Right cardiac atrium (tissue), 5 donors: ENCODE measurements around the gene MERTK. TPM values are rescaled to one million over a fixed set of nuclear protein-coding genes. Genes with fewer than 3 reads are reported as not detected.

Source experiments
- ATAC-seq, 2 donors: fragments of 200-7000 bp; cut with Tn5 transposase; one replicate each; pipeline versions ENCODE4 v1.8.0 to v1.9.1; 2020; ENCODE audit warnings: moderate library complexity in 2 of 2, mild to moderate bottlenecking in 1 of 2
- DNase-seq, 3 donors: peaks; one replicate each; pipeline ENCODE4 v3.0.0-alpha.2; 2020
- H3K27ac ChIP-seq: one replicate; pipeline ENCODE4 v1.5.1; 2013; ENCODE audit warnings: mild to moderate bottlenecking, low read length, control low read depth, moderate library complexity
- H3K27me3 ChIP-seq: one replicate; pipeline ENCODE4 v1.6.1; 2013; ENCODE audit not compliant: control insufficient read depth, insufficient read depth
- H3K4me1 ChIP-seq: one replicate; pipeline ENCODE4 v1.6.1; 2013; ENCODE audit warnings: low read length; ENCODE audit not compliant: control insufficient read depth, insufficient read depth
- H3K4me3 ChIP-seq: one replicate; pipeline ENCODE4 v1.5.1; 2013; ENCODE audit warnings: low read length, control low read depth
- H3K9me3 ChIP-seq: one replicate; pipeline ENCODE4 v1.6.1; 2013; ENCODE audit warnings: low read length; ENCODE audit not compliant: control insufficient read depth
- WGBS: extraction: QIAGEN DNeasy Blood & Tissue Kit; methylation state at CpG from one replicate; pipeline ENCODE4 v1.1.7; 2013; 5-methylcytosine and 5-hydroxymethylcytosine counted together
- intact Hi-C, 4 donors: fragments of 100-400 bp; cut with DNase I; formaldehyde crosslinking; loops; one replicate each; pipeline versions ENCODE4 v1.11.0 to v1.14.0; 2022 to 2023
- polyA plus RNA-seq: library from polyadenylated mRNA; stranded (reverse); fragments of 200-250 nt; gene quantifications from one replicate; pipeline ENCODE4 v1.2.3, GENCODE V29; 2013
- total RNA-seq, 4 donors: library from RNA; stranded (reverse); fragmentation: NEBNext Ultra II Directional; extraction: Animal tissue kit (Norgen Biotek cat#: 25700); gene quantifications; one replicate each; pipeline ENCODE4 v1.2.1, GENCODE V29; 2021
- donor health status: healthy with polysubstance abuse.
- donor health status: DM: no; HTN: yes; CAD: no.
- donor health status: DM: no; HTN: no; CAD: no.
- donor health status: DM: no; HTN: yes; CAD: no; lungs with severe emphysema.
- donor health status: DM: yes; HTN: yes; CAD: no.

MERTK gene
- total and polyA plus RNA-seq, 5 donors: 3.8 to 11.4 (median 9.1) TPM

- intact Hi-C loops: loop anchor here (1.0 to 5.0 kb wide), 3 partner anchors 150 to 160 kb away; partner anchors contain the start of gene MERTK (in 1 of the 4)
Observed at GRCh38 chr2:112047537-112048235, 149.3 kb downstream of the MERTK start.

GRCh38 chr2:112048236-112048592 is 149.8 kb downstream of the MERTK start:
- Histone ChIP-seq H3K27me3 (no peaks in the 10 kb centered on the region), H3K9me3 (no peaks in the 10 kb centered on the region), H3K4me1 (no peaks in the 10 kb centered on the region), H3K4me3 (no peak overlapping the region), H3K27ac (no peak overlapping the region)
- DNase-seq (no peak), ATAC-seq (peak in 1 of 2 donors; percentile 7)
- 52% methylated on average over 4 of the region's 4 CpGs for WGBS
- intact Hi-C loops: loop anchor here (1.0 to 5.0 kb wide), 3 partner anchors 151 to 161 kb away; partner anchors contain the start of gene MERTK (in 1 of the 4)

More at GRCh38 chr2:112047537-112048235, 149.3 kb downstream of the MERTK start:
- peak in 1 of 3 donors; percentile 21 for DNase-seq
- Histone ChIP-seq H3K27ac (peak overlapping the region; percentile 33), H3K27me3 (no peaks in the 10 kb centered on the region), H3K4me3 (no peak overlapping the region), H3K9me3 (no peaks in the 10 kb centered on the region), H3K4me1 (no peaks in the 10 kb centered on the region)
- peak; percentile 84 to 86 for ATAC-seq
- WGBS: 48% methylated on average over 7 of the region's 7 CpGs

DNA sequence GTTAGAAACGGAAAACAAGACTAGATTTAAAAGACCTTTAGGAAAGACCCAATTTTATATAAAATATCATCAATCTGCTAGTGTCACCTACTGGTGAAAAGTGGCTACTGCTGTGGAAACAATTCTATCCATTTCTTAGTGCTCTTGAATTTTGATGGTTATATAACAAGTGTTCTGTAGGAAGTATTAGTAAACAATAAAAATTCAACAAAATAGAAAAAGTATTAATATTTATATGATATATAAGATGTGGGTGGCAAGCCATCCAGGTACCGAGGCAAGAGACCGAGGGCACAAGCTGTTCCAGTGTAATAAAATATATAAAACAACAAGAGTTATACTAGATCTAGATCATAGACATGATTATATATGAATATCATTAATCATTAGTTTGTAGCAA is 150.5 kb downstream of the MERTK start:
- no peaks in the 10 kb centered on the region for H3K9me3 ChIP-seq
- H3K27me3 ChIP-seq: no peaks in the 10 kb centered on the region
- no peak overlapping the region for H3K27ac ChIP-seq
- H3K4me1 ChIP-seq: no peaks in the 10 kb centered on the region
- peak; percentile 66 to 72 for ATAC-seq
- no peak for DNase-seq
- H3K4me3 ChIP-seq: no peak overlapping the region
- WGBS: 31% methylated on average over 3 of the region's 3 CpGs
- intact Hi-C loops: loop anchor here (1.0 to 5.0 kb wide), 3 partner anchors 152 to 162 kb away; partner anchors contain the start of gene MERTK (in 1 of the 4)

DNA sequence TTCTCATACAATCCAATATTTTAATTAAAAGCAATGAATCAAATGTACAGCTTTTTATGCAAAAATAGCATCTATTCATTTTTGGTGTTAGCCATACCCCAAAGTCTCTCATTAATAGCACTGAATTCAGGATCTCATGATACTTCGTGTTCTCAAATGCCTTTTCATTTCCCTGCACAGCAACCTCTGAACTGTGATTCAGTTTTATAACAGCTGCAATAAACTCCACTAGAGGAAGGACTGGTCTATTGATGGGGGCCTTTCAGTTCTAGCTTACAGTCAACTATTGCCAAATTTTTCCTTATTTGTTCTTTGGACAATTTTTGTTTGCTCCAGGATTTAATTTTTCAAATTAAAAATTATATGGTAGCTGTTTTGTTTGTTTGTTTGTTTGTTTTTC is 151.9 kb downstream of the MERTK start:
- DNase-seq: no peak
- no peaks in the 10 kb centered on the region for H3K4me1 ChIP-seq
- 92% methylated on average over 1 of the region's 1 CpG for WGBS
- H3K27ac ChIP-seq: no peak overlapping the region
- intact Hi-C loops: no loop called here
- H3K4me3 ChIP-seq: no peak overlapping the region
- H3K9me3 ChIP-seq: no peaks in the 10 kb centered on the region
- ATAC-seq: no peak
- no peaks in the 10 kb centered on the region for H3K27me3 ChIP-seq

DNA sequence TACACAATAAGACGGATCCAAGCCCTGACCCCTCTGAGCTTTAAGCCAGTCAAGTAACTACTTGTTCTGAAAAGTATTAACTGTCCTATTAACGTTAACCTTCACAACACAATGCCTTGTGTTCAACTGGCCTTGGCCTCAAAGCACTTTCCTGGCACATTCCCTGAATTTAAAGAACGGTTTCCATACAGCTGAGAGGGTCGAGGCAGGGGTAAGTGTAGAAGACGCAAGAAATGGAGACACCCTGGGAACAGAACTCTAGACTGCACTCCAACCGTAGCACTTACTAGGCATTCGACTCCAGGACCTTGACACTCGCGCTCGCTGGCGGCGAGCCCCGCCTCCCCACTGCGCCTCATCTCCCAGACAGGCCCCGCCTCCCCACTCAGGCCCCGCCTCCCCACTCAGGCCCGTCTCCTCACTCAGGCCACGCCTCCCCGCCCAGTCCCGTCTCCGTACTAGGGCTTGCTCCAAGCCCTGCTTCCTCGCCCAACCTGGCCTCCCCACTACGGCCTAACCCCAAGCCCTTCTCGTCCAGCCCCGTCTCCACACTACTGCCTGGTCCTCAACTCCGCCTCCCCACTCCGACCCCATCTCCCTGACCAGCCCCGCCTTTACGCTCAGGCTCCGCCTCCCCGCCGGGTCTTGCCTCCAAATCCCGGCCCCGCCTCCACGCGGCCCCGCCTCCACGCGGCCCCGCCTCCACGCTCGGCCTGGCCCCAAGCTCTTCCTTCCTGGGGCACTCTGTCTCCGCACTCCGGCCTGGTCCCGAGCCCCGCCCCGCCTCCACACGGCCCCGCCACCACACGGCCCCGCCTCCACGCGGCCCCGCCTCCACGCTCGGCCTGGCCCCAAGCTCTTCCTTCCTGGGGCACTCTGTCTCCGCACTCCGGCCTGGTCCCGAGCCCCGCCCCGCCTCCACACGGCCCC is 155.8 kb downstream of the MERTK start:
- WGBS: 2% methylated on average over 62 of the region's 62 CpGs
- Histone ChIP-seq H3K27ac (peak overlapping the region; percentile 83), H3K9me3 (no peaks in the 10 kb centered on the region), H3K4me3 (peak overlapping the region; percentile 39), H3K27me3 (no peaks in the 10 kb centered on the region), H3K4me1 (peaks cover 5% of the 10 kb centered on the region)
- intact Hi-C loops: no loop called here
- ATAC-seq (peak; percentile 77 to 84), DNase-seq (peak; percentile 98 to 100 (median 99))

DNA sequence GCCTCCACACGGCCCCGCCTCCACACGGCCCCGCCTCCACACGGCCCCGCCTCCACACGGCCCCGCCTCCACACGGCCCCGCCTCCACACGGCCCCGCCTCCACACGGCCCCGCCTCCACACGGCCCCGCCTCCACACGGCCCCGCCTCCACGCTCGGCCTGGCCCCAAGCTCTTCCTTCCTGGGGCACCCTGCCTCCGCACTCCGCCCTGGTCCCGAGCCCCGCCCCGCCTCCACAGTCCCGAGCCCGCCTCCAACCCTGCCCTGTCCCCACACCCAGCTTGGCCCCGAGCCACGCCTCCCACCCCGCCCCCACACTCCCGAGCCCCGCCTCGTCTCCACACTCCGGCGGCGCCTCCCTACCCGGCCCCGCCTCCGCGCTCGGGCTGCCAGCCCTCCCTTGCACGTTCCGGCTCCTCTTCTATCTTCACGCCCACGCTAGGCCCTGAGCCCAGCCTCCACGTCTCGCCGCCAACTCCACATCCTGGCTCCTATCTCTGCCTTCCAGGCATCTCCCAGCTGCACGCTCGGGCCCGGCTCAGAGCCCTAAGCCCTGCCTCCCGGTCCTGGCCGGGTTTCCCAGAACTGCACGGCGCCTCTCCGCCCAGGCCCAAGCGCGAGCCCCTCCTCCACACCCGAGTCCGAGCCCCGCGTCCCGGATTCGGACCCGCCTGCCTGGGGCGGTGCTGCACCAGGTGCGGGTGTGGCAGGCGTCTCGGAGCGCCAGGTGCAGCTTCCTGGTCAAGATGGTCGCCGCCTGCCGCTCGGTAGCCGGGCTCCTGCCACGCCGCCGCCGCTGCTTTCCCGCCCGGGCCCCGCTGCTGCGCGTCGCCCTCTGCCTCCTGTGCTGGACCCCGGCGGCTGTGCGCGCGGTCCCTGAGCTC is 156.7 kb downstream of the MERTK start, which contains the start of gene TMEM87B:
Gene TMEM87B, plus strand, starts transcription at position 423 of the 883 bp plus-strand sequence. Its CDS starts 323 bp downstream, at position 746.
- Histone ChIP-seq H3K9me3 (no peaks in the 10 kb centered on the region), H3K27me3 (no peaks in the 10 kb centered on the region), H3K4me3 (peak within 1 kb of the TSS; percentile 60), H3K27ac (peak within 1 kb of the TSS; percentile 83), H3K4me1 (peaks cover 5% of the 10 kb centered on the region)
- intact Hi-C loops: no loop called here
- WGBS: under 1% methylated on average over 82 of the region's 90 CpGs
- DNase-seq (peak; percentile 99 to 100 (median 99)), ATAC-seq (peak; percentile 86 to 90)

DNA sequence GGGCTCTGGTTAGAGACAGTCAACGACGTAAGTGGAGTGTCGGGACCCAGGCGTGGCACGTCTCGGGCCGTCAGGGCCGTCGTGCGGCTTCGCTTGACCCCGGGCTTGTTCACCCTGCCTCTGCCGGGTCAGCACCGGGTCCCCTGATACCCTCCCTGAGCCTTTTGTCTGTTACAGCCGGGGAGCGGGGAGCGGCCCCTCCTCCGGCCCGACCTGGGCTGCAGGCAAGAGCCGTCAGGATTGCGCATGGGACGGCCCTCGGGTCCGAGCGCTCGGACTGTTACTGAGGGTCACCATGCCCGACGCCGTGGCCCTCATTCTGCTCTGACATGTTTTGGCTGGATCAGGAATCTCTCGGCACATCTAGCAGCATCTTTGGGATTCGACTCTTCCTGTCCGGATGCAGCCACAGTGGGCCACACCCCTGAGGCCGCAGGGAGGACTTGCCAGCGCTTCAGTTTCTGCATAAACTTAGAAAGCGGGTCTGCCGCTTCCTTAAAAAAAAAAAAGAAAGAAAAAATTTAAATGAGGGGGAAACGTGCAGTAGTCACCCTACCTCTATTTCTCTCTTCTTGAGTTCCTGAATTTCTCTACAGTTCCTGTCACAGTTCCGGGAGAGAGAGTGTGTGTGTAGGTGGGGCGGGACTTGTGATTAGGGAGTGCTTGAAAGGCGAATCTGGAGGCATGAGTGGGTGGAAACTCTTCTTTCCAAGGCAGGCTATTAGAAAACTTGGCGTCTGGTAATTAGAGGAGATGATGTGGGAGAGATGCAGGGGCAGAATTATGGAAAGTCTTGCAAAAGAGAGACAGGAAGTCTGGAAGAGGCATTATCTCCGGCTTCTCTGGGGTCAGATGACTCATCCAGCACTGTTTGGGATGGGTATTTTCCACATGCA is 157.6 kb downstream of the MERTK start:
- peak overlapping the region; percentile 79 for H3K27ac ChIP-seq
- peak; percentile 74 to 88 (median 87) for DNase-seq
- H3K4me3 ChIP-seq: peak overlapping the region; percentile 60
- WGBS: under 1% methylated on average over 42 of the region's 42 CpGs
- intact Hi-C loops: no loop called here
- no peaks in the 10 kb centered on the region for H3K9me3 ChIP-seq
- peaks cover 5% of the 10 kb centered on the region for H3K4me1 ChIP-seq
- peak; percentile 14 to 45 for ATAC-seq
- no peaks in the 10 kb centered on the region for H3K27me3 ChIP-seq

- WGBS: 21% methylated on average over 3 of the region's 3 CpGs
- H3K4me1 ChIP-seq: peaks cover 5% of the 10 kb centered on the region
- no peaks in the 10 kb centered on the region for H3K27me3 ChIP-seq
- peak overlapping the region; percentile 60 for H3K4me3 ChIP-seq
- intact Hi-C loops: no loop called here
- ATAC-seq (no peak), DNase-seq (no peak)
- H3K27ac ChIP-seq: peak overlapping the region; percentile 79
- H3K9me3 ChIP-seq: no peaks in the 10 kb centered on the region
Observed at GRCh38 chr2:112056626-112056987, 158.2 kb downstream of the MERTK start.

DNA sequence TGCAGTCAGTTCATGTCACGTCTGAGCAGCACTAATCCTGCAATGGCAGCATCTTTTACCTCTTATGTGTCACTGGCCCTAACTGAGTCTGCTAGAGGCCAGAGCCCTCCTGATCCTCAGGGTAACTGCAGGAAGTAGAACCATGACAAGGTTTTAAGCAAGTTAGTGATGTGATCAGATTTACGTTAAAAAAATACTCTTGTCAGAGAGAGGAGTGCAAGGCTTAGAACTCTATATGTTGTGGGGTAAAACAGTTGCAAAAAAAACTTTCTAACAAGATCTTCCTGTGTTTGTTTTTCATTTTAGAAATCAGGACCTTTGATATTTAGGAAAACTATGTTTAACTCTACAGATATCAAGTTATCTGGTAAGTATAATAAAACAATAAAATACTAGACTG is 161.3 kb downstream of the MERTK start:
- Histone ChIP-seq H3K27me3 (no peaks in the 10 kb centered on the region), H3K4me3 (no peak overlapping the region), H3K4me1 (peaks cover 5% of the 10 kb centered on the region), H3K27ac (no peak overlapping the region), H3K9me3 (no peaks in the 10 kb centered on the region)
- intact Hi-C loops: no loop called here
- DNase-seq (no peak), ATAC-seq (no peak)
- 80% methylated on average over 2 of the region's 2 CpGs for WGBS
